Measurements from ENCODE around the gene APOBR.
"Not testable (repeated sequence)": the region's sequence is repeated elsewhere in the genome, so short reads cannot be mapped to it uniquely, and the experiment has no call there.

Gene APOBR

GRCh38 chr16:28499854-28500253 is 5.4 kb downstream of the APOBR start:
- DNase-seq = no peak

DNA sequence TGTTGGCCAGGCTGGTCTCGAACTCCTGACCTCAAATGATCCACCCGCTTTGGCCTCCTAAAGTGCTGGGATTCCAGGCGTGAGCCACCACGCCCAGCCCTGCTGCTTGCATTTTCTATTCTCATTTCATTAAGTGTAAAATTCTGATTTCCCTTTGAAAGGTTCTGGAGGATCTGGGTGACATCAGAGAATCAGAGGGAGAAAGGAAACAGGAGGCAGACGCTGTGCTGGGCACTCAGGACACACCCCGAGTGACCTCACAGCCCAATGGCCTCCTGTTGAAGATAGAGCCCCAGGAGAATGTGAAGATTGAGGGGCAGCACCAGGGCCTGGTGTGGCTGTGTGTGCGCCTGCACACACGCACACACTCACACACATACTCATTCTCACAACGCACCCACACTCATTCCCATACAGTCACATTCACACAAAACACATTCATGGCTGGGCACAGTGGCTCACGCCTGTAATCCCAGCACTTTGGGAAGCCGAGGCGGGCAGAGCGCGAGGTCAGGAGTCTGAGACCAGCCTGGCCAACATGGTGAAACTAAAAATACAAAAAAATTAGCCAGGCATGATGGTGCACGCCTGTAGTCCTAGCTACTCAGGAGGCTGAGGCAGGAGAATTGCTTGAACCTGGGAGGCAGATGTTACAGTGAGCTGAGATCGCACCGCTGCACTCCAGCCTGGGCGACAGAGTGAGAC is 6.2 kb downstream of the APOBR start:
- not testable (repeated sequence) for DNase-seq

GRCh38 chr16:28501258-28502232 is 7.1 kb downstream of the APOBR start:
- DNase-seq = no peak

DNA sequence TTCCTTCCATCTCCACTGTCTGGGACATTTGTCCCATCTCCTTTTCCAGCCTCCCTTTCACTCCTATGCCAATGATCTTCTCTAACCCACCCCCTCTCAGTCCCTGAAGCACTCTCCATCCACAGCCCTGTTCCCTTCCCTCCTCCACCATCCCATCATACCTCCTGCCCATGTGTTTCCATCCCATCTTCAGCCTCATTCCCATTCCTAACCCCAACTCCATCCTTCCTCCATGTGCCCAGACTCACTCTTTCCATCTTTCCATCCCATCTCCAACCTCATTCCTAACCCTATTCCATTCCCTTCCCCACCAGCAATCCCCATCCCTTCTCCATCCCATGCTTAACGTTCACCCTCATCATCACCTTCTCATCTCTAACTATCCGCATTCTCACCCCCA is 7.8 kb downstream of the APOBR start:
- DNase-seq = no peak

- DNase-seq = no peak
Measured at GRCh38 chr16:28503470-28504259, 9.2 kb downstream of the APOBR start.

GRCh38 chr16:28504707-28505404 is 10.4 kb downstream of the APOBR start:
- DNase-seq = no peak

DNA sequence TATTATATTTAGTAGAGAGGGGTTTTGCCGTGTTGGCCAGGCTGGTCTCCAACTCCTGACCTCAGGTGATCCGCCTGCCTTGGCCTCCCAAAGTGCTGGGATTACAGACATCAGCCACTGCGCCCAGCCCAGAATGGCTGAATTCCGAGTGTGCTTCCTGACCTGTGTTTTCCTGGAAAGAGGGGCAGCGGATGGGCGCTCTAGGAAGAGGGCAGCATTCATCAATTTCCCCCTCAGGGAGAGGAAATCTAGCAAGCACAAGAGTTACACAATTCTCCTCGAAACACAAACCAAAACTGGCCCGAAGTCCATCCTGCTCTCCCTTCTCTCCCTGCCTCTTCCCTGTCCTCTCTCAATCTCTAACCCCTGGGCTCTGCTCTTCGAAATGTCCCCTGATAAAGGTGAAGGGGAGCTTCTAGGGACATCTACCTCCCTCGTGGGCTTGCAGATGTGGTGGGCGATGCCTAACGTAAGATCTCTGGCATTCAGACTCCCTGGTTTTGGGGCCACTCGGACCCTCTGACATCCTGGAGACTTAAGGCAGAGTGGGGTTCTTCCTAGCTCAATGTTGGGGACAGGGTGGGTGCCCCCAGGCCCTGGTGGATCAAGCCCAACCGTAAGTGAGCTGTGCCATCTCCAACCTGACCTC is 11.2 kb downstream of the APOBR start:
- DNase-seq = no peak

DNA sequence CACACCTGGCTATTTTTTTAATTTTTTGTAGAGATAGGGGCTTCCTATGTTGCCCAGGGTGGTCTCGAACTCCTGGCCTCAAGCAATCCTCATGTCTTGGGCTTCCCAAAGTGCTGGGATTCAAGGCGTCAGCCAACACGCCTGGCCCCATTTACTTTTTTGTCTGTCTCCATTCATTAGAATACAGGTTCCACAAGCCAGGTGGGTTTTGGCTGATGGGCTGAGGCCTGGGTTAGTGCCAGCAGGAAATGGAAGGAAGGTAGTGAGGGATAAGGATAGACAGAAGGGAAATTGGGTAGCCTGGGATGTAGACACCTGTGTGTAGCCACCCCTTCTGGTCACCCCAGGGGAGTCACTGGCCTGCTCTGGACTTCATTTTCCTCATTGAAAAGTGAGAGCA is 16.6 kb downstream of the APOBR start:
- DNase-seq = no peak

DNA sequence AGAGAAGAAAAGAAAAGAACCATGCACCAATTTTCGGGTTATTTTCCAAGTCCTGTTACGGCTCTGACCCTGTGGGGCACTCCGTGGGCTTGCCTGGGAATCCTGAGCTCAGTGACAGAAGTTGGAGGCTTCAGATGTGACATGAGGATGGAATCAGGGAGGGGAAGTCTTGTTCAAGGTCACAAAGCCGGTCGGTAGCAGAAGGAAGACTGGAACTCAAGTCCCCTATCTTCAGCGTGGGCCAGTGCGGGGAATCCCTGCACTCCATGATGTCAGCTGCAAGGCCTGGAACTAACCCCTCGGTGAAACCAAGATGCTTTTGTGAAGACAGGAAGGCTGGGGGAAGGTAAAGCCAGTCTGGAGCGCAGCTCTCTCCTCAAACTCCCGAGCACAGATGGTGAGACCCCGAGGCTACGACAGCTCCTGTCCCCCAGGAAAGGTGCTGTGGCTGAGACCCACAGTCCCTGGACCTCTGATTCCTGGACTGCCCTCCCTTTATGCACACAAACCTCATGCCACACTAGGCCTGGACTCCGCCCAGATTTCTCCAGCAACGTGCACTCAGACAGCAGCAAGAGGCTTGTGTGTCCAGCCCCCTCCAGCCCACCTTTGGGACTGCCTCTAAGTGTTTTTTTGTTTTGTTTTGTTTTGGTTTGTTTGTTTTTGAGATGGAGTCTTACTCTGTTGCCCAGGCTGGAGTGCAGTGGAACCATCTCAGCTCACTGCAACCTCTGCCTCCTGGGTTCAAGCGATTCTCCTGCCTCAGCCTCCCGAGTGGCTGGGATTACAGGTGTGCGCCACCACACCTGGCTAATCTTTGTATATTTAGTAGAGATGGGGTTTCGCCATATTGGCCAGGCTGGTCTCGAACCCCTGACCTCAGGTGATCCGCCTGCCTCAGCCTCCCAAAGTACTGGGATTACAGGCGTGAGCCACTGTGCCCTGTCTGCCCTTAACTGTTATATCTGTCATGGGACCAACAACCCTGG is 17.7 kb downstream of the APOBR start:
- DNase-seq = no peak

- no peak for DNase-seq
Measured at GRCh38 chr16:28513484-28514181, 19.2 kb downstream of the APOBR start.

DNA sequence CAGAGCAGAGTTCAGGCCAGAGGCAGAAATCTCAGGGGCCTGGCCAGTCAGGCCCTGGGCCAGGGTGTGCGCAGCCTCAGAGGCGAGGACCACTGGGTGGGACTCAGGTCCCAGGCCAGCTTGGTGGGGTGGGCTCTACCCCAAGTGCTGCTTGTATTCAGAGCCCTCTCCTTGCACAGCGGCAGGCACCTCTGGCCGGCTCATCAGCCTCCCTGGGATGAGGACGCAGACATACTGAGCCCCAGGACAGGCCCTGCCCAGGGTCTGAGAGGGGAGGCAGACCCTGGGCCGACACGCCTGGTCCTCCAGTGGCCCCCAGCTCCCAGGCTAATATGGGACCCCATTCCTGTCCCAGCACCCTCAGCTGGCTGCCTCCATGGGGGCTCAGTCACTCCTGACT is 19.8 kb downstream of the APOBR start:
- DNase-seq = no peak

DNA sequence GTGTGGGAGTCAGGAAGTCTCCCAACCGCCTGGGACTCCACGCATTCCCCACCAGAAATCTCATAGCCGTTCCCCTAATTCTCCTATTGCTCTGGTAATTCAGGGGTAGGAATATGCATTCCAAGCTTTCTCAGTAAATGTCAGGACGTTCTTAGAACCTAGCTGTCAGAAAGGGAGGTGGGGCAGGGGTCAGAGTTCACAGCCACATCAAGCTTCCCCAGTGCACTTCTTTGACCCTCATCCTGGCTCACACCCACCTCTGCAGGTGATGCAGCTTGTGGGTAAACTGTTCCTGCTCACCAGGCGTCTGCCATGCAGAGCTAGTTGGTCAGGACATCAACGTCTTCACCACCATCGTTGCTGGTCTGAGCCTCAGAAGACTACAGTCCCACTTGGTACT is 26.2 kb downstream of the APOBR start:
- no peak for DNase-seq

DNA sequence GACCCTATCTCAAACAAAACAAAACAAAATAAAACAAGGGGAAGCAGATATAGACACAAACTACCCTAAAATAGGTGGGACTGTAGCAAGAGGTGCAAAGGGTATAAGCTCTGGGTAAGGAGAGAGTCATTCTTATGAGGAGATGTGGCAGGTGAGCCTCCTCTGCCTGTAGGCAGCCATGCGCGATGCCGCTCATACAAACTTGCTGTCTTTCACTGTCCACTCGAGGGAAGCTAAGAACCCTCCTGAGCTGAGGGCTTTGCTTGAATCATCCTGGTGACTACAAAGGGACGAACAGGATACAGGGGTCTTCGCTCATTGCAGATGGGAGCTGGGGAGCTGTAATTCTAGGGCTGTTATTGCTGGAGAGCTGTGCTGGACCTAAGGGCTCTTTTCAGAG is 27.0 kb downstream of the APOBR start:
- DNase-seq = no peak

GRCh38 chr16:28522792-28523191 is 28.3 kb downstream of the APOBR start:
- no peak for DNase-seq

DNA sequence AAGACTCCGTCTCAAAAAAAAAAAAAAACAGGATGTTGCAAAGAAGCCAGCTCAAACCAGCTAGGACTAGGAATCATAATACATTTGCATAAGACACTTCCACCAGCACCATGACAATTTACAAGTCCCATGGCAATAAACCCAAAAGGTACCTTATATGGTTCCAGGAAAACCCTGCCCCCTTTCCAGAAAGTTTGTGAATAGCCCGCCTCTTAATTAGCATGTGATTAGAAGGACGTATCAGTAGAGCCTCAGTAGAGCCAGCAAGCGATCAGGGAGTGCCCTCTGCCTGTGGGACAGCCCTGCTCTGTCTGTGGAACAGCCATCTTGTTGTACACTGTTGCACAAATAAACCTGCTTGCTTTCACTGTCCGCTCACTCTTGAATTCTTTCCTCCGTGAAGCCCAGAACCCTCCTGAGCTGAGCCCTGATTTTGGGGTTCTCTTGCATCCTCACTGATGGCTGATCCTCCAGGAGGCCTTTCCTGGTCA is 30.3 kb downstream of the APOBR start:
- no peak for DNase-seq

DNA sequence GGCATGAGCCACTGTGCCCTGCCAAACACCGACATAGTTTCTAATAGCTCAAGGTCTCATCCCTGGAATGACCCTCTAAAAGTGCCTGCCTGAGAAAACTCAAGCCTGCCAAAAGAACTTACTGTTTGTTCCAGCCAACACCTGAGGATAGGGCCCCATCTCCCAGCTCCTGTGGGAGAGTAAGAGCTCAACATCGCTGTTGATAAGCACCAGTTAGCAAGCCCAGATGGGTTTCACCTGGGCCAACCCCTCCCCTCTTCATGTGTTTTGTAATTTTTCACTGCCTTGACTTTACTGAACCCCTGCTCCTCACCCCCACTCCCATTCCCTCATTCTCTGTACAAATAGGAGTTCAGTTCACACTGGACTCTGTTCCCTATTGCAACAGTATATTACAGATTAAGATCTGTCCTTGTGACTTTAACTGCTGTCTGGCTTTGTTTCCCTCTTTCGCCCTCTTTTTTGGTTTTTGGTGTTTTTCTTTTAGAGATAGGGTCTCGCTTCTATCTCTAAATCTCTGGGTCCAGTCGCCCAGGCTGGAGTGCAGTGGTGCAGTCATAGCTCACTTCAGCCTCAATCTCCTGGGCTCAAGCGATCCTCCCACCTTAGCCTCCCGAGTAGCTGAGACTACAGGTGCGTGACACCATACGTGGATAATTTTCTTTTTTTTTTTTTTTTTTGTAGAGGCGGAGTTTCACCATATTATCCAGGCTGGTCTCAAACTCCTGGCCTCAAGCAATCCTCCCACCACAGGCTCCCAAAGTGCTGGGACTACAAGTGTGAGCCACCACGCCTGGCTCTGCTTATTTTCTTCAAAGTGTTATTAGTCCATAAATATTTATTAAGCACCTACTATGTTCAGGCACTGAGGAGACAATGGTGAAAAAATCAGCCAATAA is 32.0 kb downstream of the APOBR start:
- DNase-seq = no peak

GRCh38 chr16:28527100-28527785 is 32.8 kb downstream of the APOBR start:
- DNase-seq = not testable (repeated sequence)

DNA sequence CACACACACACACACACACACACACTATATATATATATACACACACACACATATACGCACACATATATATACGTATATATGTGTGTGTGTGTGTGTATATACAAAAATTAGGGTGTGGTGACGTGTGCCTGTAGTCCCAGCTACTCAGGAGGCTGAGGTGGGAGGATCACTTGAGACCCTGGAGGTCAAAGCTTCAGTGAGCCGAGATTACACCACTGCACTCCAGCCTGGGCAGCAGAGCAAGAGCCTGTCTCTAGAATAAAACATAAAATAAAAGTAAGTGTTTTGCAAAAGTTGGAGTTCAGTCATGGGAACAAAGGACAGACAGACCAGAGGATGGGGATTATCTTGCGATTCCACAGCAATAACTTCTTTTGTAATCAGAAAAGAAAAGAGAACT is 33.5 kb downstream of the APOBR start:
- DNase-seq = no peak
